Tibial nerve (tissue), 4 donors: ENCODE data around the gene MIA2. TPM values are rescaled to one million over a fixed set of nuclear protein-coding genes. Genes with fewer than 3 reads are reported as not detected.
"Not testable (repeated sequence)": the region's sequence is repeated elsewhere in the genome, so short reads cannot be mapped to it uniquely, and the experiment has no call there.

Experiments
- DNase-seq, 2 donors: peaks; one replicate each; pipeline ENCODE4 v3.0.0-alpha.2; 2019; ENCODE audit warnings: low spot score in 2 of 2
- H3K27ac ChIP-seq, 4 donors: fragments of 200-600 bp; sonication (generic) in 3 of 4; one replicate each; pipeline ENCODE4 v1.5.1; 2017 to 2019; ENCODE audit warnings: mild to moderate bottlenecking in 1 of 4
- H3K27me3 ChIP-seq, 2 donors: fragments of 200-600 bp; sonication (generic) in 1 of 2; one replicate each; pipeline versions ENCODE4 v1.5.1 to v1.6.0; 2017 to 2019
- H3K36me3 ChIP-seq, 3 donors: fragments of 200-600 bp; sonication (generic); one replicate each; pipeline ENCODE4 v1.5.1; 2018 to 2019
- H3K4me1 ChIP-seq, 4 donors: fragments of 200-600 bp; sonication (generic) in 3 of 4; one replicate each; pipeline ENCODE4 v1.5.1; 2017 to 2019
- H3K4me3 ChIP-seq, 4 donors: fragments of 200-600 bp; sonication (generic) in 3 of 4; one replicate each; pipeline ENCODE4 v1.5.1; 2017 to 2019; ENCODE audit warnings: mild to moderate bottlenecking in 1 of 4, moderate library complexity in 1 of 4
- H3K9me3 ChIP-seq, 4 donors: fragments of 200-600 bp; sonication (generic) in 3 of 4; one replicate each; pipeline ENCODE4 v1.5.1; 2017 to 2019
- EP300 ChIP-seq, 2 donors: sonication (generic); formaldehyde crosslinking; IDR thresholded peaks; one replicate each; pipeline ENCODE4 v1.6.1; 2017; ENCODE audit warnings: antibody characterized with exemption in 2 of 2, mild to moderate bottlenecking in 1 of 2
- POLR2A ChIP-seq, 2 donors: fragments of 450-650 bp; IDR thresholded peaks; one replicate each; pipeline ENCODE4 v1.6.1; 2017; ENCODE audit warnings: antibody characterized with exemption in 2 of 2, mild to moderate bottlenecking in 2 of 2, moderate library complexity in 2 of 2
- WGBS, 2 donors: methylation state at CpG; one replicate each; pipeline ENCODE4 v1.1.5; 2018; 5-methylcytosine and 5-hydroxymethylcytosine counted together
- total RNA-seq, 4 donors: library from RNA; depleted of rRNA; stranded (reverse); fragments of >200 nt; gene quantifications; one replicate each; pipeline ENCODE4 v1.1.0, GENCODE V29; 2016
- TF ChIP-seq, protein P1 (sequence below), 5 experiments: fragments of 200-600 bp in 3 of 5; fragments of 450-650 bp in 2 of 5; sonication (generic) in 3 of 5; IDR thresholded peaks; one replicate each; pipeline ENCODE4 v1.5.1; 2016 to 2019; ENCODE audit warnings: antibody characterized with exemption in 5 of 5, mild to moderate bottlenecking in 3 of 5, moderate library complexity in 2 of 5

The MIA2 gene
- total RNA-seq, 4 donors from 2014 or later: 14.7 to 22.2 (median 16.3) TPM

DNA sequence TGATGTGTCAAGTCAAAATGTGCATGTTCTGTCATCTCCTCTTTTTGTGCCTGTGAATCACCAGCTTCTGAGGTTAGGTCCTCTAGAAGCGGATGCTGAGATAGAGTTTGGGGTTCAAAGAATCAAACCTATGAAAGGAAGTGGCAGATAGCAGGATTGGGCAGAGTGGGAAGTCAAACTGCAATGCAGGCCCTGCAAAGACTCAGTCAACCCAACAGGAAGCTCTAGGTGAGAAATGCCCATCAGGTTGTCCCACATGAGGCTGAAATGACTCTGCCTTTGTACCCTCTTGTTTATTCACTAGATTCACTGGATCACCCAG, 4.5 kb upstream of the MIA2 start:
- DNase-seq: no peak
- Histone ChIP-seq H3K4me3 (no peak overlapping the region), H3K27me3 (no peaks in the 10 kb centered on the region), H3K36me3 (no peaks in the 10 kb centered on the region), H3K9me3 (no peaks in the 10 kb centered on the region), H3K4me1 (peaks cover 0 to 3% (median under 1%) of the 10 kb centered on the region in 4 donors), H3K27ac (no peak overlapping the region)
- TF ChIP-seq, protein P1, sequence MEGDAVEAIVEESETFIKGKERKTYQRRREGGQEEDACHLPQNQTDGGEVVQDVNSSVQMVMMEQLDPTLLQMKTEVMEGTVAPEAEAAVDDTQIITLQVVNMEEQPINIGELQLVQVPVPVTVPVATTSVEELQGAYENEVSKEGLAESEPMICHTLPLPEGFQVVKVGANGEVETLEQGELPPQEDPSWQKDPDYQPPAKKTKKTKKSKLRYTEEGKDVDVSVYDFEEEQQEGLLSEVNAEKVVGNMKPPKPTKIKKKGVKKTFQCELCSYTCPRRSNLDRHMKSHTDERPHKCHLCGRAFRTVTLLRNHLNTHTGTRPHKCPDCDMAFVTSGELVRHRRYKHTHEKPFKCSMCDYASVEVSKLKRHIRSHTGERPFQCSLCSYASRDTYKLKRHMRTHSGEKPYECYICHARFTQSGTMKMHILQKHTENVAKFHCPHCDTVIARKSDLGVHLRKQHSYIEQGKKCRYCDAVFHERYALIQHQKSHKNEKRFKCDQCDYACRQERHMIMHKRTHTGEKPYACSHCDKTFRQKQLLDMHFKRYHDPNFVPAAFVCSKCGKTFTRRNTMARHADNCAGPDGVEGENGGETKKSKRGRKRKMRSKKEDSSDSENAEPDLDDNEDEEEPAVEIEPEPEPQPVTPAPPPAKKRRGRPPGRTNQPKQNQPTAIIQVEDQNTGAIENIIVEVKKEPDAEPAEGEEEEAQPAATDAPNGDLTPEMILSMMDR (IDR thresholded peaks at IDR 0.05): no peak
- TF ChIP-seq EP300 (IDR thresholded peaks at IDR 0.05): no peak
- TF ChIP-seq POLR2A (IDR thresholded peaks at IDR 0.05): no peak
- WGBS, 2 donors: 88 to 94% methylated on average over 1 of the region's 1 CpG

DNA sequence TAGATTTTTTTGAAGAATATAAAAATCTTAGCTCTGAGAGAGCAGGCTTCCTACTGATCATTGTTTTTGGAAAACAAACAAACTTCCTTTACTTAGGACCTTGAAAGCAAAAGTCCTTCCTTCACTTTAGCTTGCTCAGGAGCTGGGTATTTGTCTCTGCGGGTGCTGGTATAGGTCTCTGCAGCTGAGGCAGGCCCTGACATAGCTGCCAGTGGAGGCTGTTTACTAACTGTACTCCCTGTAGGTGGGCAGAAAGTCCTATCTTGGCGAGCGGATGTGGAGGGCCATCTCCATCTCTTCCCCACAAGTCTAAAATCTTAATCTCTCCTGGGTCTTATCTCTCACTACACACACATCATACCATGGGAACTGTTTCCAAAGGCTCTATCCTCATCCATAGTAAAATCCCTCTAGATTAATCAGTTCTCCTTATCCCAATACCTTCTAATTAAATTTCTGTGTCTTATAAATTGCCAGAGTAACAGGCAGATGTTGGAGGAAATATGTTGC, 4.1 kb upstream of the MIA2 start:
- 87 to 88% methylated on average over 3 of the region's 3 CpGs for WGBS, 2 donors
- Histone ChIP-seq H3K36me3 (no peaks in the 10 kb centered on the region), H3K27ac (no peak overlapping the region), H3K27me3 (no peaks in the 10 kb centered on the region), H3K4me1 (peaks cover 0 to 4% (median 1%) of the 10 kb centered on the region in 4 donors), H3K4me3 (no peak overlapping the region), H3K9me3 (no peaks in the 10 kb centered on the region)
- no peak for DNase-seq
- TF ChIP-seq, protein P1 (IDR thresholded peaks at IDR 0.05): no peak
- TF ChIP-seq POLR2A (IDR thresholded peaks at IDR 0.05) (no peak), EP300 (IDR thresholded peaks at IDR 0.05) (no peak)

DNA sequence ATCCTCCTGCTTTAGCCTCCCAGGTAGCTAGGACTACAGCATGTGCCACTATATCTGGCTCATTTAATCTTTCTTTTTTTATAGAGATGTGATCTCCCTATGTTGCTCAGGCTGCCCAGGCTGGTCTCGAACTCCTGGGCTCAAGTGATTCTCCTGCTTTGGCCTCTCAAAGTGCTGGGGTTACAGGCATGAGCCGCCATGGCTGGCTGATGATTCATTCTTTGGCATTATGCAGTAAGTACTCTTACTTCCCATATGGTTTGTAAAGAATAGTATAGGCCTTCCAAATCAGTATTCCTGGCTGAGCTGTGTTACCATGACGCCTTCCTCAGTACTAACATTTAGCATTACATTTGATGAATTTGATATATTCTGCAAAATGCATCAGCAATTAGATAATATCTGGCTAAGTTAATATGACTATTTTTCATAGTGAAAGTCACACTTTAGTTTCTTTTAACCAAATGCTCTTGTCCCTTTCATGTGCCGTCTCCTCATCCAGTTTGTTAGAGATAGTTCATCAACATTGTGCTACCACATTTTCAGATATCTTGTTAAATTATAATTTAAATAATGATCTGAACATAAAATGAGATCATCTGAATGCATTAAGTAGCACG, 3.2 kb upstream of the MIA2 start:
- WGBS, 2 donors: 73 to 82% methylated on average over 5 of the region's 5 CpGs
- Histone ChIP-seq H3K9me3 (no peaks in the 10 kb centered on the region), H3K4me3 (no peak overlapping the region), H3K36me3 (no peaks in the 10 kb centered on the region), H3K4me1 (peaks cover 0 to 4% (median 1%) of the 10 kb centered on the region in 4 donors), H3K27ac (no peak overlapping the region), H3K27me3 (no peaks in the 10 kb centered on the region)
- no peak for TF ChIP-seq POLR2A (IDR thresholded peaks at IDR 0.05)
- TF ChIP-seq, protein P1 (IDR thresholded peaks at IDR 0.05): no peak
- no peak for TF ChIP-seq EP300 (IDR thresholded peaks at IDR 0.05)
- DNase-seq: no peak

DNA sequence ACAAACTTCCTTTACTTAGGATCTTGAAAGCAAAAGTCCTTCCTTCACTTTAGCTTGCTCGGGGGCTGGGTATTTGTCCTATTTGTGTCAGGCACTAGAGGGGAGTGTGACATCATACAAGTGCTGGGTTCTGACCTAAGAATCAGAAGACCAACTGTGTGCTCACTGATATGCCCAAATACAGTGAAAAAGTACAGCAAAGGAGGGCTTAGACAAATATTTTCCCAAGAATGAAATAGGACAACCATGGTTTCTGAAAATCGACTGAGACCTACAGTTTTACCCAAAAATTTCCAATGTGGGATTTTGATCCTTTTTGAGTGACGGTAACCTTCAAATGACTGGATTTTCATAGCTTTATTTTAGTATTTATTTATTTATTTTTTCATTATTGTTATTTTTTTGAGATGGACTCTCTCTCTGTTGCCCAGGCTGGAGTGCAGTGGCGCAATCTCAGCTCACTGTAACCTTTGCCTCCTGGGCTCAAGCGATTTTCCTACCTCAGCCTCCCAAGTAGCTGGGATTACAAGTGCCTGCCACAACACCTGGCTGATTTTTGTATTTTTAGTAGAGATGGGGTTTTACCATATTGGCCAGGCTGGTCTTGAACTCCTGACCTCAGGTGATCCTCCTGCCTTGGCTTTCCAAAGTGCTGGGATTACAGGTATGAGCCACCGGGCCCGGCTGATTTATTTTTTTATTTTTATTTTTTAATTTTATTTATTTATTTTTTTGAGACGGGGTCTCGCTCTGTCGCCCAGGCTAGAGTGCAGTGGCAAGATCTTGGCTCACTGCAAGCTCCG, 1.8 kb upstream of the MIA2 start:
- H3K27me3 ChIP-seq, H3K4me3 ChIP-seq, H3K4me1 ChIP-seq, H3K27ac ChIP-seq, H3K9me3 ChIP-seq, H3K36me3 ChIP-seq: not testable (repeated sequence)
- 86 to 89% methylated on average over 11 of the region's 11 CpGs for WGBS, 2 donors
- peak in 1 of 2 donors; percentile 11 for DNase-seq
- TF ChIP-seq, protein P1 (IDR thresholded peaks at IDR 0.05): peak in 1 of 5 experiments; percentile 6
